HG03175 (cell line): Measurements from ENCODE around the gene PTH2.
A peak's percentile ranks its signal among the peaks of the same experiment; 100 is the strongest.
"Not testable (repeated sequence)": the region's sequence is repeated elsewhere in the genome, so short reads cannot be mapped to it uniquely, and the experiment has no call there.

Experiments
- ATAC-seq: cut with Tn5 transposase; IDR thresholded peaks from one replicate; pipeline ENCODE4 v1.9.1; 2021; ENCODE audit warnings: mild to moderate bottlenecking, moderate library complexity; ENCODE audit not compliant: unreplicated experiment

PTH2 gene

GRCh38 chr19:49448432-49448786, 25.2 kb upstream of the PTH2 start:
- ATAC-seq, result no peak

- no peak for ATAC-seq
Observed at GRCh38 chr19:49447485-49448431, 24.5 kb upstream of the PTH2 start.

- ATAC-seq, result no peak
Observed at GRCh38 chr19:49445997-49446396, 22.8 kb upstream of the PTH2 start.

GRCh38 chr19:49444100-49444700, 21.0 kb upstream of the PTH2 start:
- not testable (repeated sequence) for ATAC-seq

- ATAC-seq, result peak; percentile 89
Observed at GRCh38 chr19:49443366-49444099, 20.3 kb upstream of the PTH2 start.

- ATAC-seq, result peak; percentile 4
Observed at GRCh38 chr19:49442771-49443365, 19.6 kb upstream of the PTH2 start.

GRCh38 chr19:49442354-49442753, 19.1 kb upstream of the PTH2 start:
- ATAC-seq, result no peak

GRCh38 chr19:49441960-49442350, 18.7 kb upstream of the PTH2 start:
- no peak for ATAC-seq

GRCh38 chr19:49441210-49441959, 18.1 kb upstream of the PTH2 start, which contains the start of gene SLC17A7:
TSS of gene SLC17A7 (minus strand) at chr19:49441527. CDS start at chr19:49441379, 148 bp downstream.
- ATAC-seq, result no peak

GRCh38 chr19:49440439-49441209, 17.4 kb upstream of the PTH2 start:
- ATAC-seq, result no peak

GRCh38 chr19:49439836-49440235, 16.6 kb upstream of the PTH2 start:
- ATAC-seq, result no peak

- ATAC-seq, result no peak
Observed at GRCh38 chr19:49438261-49438660, 15.0 kb upstream of the PTH2 start.

GRCh38 chr19:49437231-49437630, 14.0 kb upstream of the PTH2 start:
- ATAC-seq, result no peak

GRCh38 chr19:49436381-49437017, 13.3 kb upstream of the PTH2 start:
- no peak for ATAC-seq

- no peak for ATAC-seq
Observed at GRCh38 chr19:49435670-49436069, 12.4 kb upstream of the PTH2 start.

GRCh38 chr19:49434907-49435583, 11.8 kb upstream of the PTH2 start:
- ATAC-seq, result no peak

GRCh38 chr19:49433240-49433901, 10.1 kb upstream of the PTH2 start:
- ATAC-seq, result no peak
